Gastroesophageal sphincter (tissue), 4 donors: Measurements from ENCODE around the gene SPATA31E1. TPM values are rescaled to one million over a fixed set of nuclear protein-coding genes. Genes with fewer than 3 reads are reported as not detected.

Source experiments
- ATAC-seq: fragments of 150-250 bp; one replicate; pipeline ENCODE4 v1.9.1; 2016; ENCODE audit warnings: mild to moderate bottlenecking, moderate library complexity
- H3K27ac ChIP-seq, 4 donors: fragments of 200-600 bp; sonication (generic) in 3 of 4; 1 replicate in 3 of 4; 2 replicates in 1 of 4; pipeline ENCODE4 v1.5.1; 2016 to 2019
- H3K27me3 ChIP-seq: fragments of 200-600 bp; sonication (generic); one replicate; pipeline ENCODE4 v1.5.1; 2019
- H3K36me3 ChIP-seq, 2 donors: fragments of 200-600 bp; sonication (generic); one replicate each; pipeline ENCODE4 v1.5.1; 2019; ENCODE audit warnings: control low read depth in 1 of 2
- H3K4me1 ChIP-seq, 3 donors: fragments of 200-600 bp; sonication (generic); 1 replicate in 2 of 3; 2 replicates in 1 of 3; pipeline ENCODE4 v1.5.1; 2016 to 2019; ENCODE audit warnings: control low read depth in 2 of 3
- H3K4me3 ChIP-seq, 2 donors: fragments of 200-600 bp; sonication (generic); one replicate each; pipeline ENCODE4 v1.5.1; 2019; ENCODE audit warnings: mild to moderate bottlenecking in 1 of 2, moderate library complexity in 1 of 2
- H3K9me3 ChIP-seq, 3 donors: fragments of 200-600 bp; sonication (generic); one replicate each; pipeline ENCODE4 v1.5.1; 2017 to 2019; ENCODE audit warnings: control low read depth in 2 of 3
- CTCF ChIP-seq, 4 experiments: fragments of 200-600 bp in 2 of 4; fragments of 450-650 bp in 2 of 4; sonication (generic) in 1 of 4; IDR thresholded peaks; one replicate each; pipeline ENCODE4 v1.5.1; 2017 to 2019; ENCODE audit warnings: antibody characterized with exemption in 4 of 4, mild to moderate bottlenecking in 2 of 4, moderate library complexity in 2 of 4
- EP300 ChIP-seq: sonication (generic); formaldehyde crosslinking; IDR thresholded peaks from one replicate; pipeline ENCODE4 v1.6.1; 2017; ENCODE audit warnings: antibody characterized with exemption, mild to moderate bottlenecking
- POLR2A ChIP-seq, 2 donors: fragments of 450-650 bp; IDR thresholded peaks; one replicate each; pipeline ENCODE4 v1.6.1; 2017; ENCODE audit warnings: antibody characterized with exemption in 2 of 2, mild to moderate bottlenecking in 2 of 2, moderate library complexity in 1 of 2
- POLR2AphosphoS5 ChIP-seq: sonication (generic); formaldehyde crosslinking; IDR thresholded peaks from one replicate; pipeline ENCODE4 v1.6.1; 2017; ENCODE audit warnings: antibody characterized with exemption
- WGBS, 2 donors: methylation state at CpG; one replicate each; pipeline ENCODE4 v1.1.5; 2018; ENCODE audit warnings: low coverage in 1 of 2; 5-methylcytosine and 5-hydroxymethylcytosine counted together
- total RNA-seq, 4 donors: library from RNA; depleted of rRNA; stranded (reverse); fragments of >200 nt; gene quantifications; one replicate each; pipeline ENCODE4 v1.1.0, GENCODE V29; 2016

SPATA31E1 gene
- total RNA-seq, 4 donors from 2014 or later = not detected

- Histone ChIP-seq H3K4me1 (no peaks in the 10 kb centered on the region), H3K27ac (no peak overlapping the region), H3K36me3 (no peaks in the 10 kb centered on the region), H3K27me3 (no peaks in the 10 kb centered on the region), H3K4me3 (no peak overlapping the region), H3K9me3 (peaks cover 0 to 4% (median 0%) of the 10 kb centered on the region in 3 donors)
- 77 to 100% methylated on average over 1 of the region's 1 CpG for WGBS, 2 donors
- ATAC-seq = no peak
- TF ChIP-seq POLR2AphosphoS5 (no peak), EP300 (no peak), POLR2A (IDR thresholded peaks at IDR 0.05) (no peak), CTCF (IDR thresholded peaks at IDR 0.05) (no peak)
Measured at GRCh38 chr9:87878989-87879511, 3.6 kb upstream of the SPATA31E1 start.

- no peaks in the 10 kb centered on the region for H3K36me3 ChIP-seq
- WGBS, 2 donors = 44 to 60% methylated on average over 3 to 8 of the region's 8 CpGs
- H3K9me3 ChIP-seq = peaks cover 0 to 4% (median 0%) of the 10 kb centered on the region in 3 donors
- ATAC-seq = no peak
- no peak overlapping the region for H3K4me3 ChIP-seq
- H3K27ac ChIP-seq = no peak overlapping the region
- no peaks in the 10 kb centered on the region for H3K4me1 ChIP-seq
- TF ChIP-seq POLR2AphosphoS5 = no peak
- no peak for TF ChIP-seq CTCF (IDR thresholded peaks at IDR 0.05)
- TF ChIP-seq EP300 = no peak
- no peak for TF ChIP-seq POLR2A (IDR thresholded peaks at IDR 0.05)
- H3K27me3 ChIP-seq = no peaks in the 10 kb centered on the region
Measured at GRCh38 chr9:87880116-87880515, 2.6 kb upstream of the SPATA31E1 start.

GRCh38 chr9:87880683-87881082 lies 2.0 kb upstream of the SPATA31E1 start:
- Histone ChIP-seq H3K4me3 (no peak overlapping the region), H3K4me1 (no peaks in the 10 kb centered on the region), H3K9me3 (peaks cover 0 to 4% (median 0%) of the 10 kb centered on the region in 3 donors), H3K27me3 (no peaks in the 10 kb centered on the region), H3K36me3 (no peaks in the 10 kb centered on the region), H3K27ac (no peak overlapping the region)
- ATAC-seq = no peak
- TF ChIP-seq CTCF (IDR thresholded peaks at IDR 0.05) (no peak), EP300 (no peak), POLR2A (IDR thresholded peaks at IDR 0.05) (no peak), POLR2AphosphoS5 (no peak)
- 100% methylated on average over 1 of the region's 6 CpGs; no CpG with 5 or more reads in 1 of the 2 donors for WGBS, 2 donors

DNA sequence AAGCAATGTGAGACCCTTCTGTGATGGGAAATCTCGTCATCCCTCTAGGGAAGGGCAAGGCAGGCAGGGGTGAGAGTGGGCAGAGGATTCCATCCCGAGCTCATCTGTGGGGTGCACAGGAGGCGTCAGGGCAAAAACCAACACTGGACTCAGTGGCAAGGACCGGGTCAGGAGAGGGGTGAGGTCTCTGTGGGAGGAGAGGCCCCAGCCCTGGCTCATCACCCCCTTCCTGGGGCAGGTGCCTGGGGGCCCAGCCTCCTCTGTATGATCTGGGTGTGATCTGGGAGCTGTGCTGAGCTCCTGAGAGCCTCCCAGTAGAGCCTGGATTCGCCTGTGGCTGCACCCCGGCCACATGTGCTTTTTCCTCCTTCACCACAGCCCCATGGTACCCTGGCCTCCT lies 597 bp downstream of the SPATA31E1 start:
- no peak overlapping the region for H3K4me3 ChIP-seq

More for the DNA sequence above, 597 bp downstream of the SPATA31E1 start:
- Histone ChIP-seq H3K36me3 (no peaks in the 10 kb centered on the region), H3K4me1 (no peaks in the 10 kb centered on the region), H3K9me3 (peaks cover 0 to under 1% (median 0%) of the 10 kb centered on the region in 3 donors), H3K27ac (no peak overlapping the region), H3K27me3 (no peaks in the 10 kb centered on the region)
- no CpG with 5 or more reads among the region's 6 CpGs for WGBS, 2 donors
- TF ChIP-seq POLR2AphosphoS5 (no peak), CTCF (IDR thresholded peaks at IDR 0.05) (no peak), POLR2A (IDR thresholded peaks at IDR 0.05) (no peak), EP300 (no peak)
- ATAC-seq = no peak
